Measurements from ENCODE around the gene RFC1.

- TF ChIP-seq CTCF (IDR thresholded peaks at IDR 0.05), result no peak
- no peak for TF ChIP-seq POLR2A (IDR thresholded peaks at IDR 0.05)
These were observed 78.9 kb downstream of the RFC1 start for GRCh38 chr4:39287223-39287622.

Data from ovary (tissue), 3 donors.